ENCODE results near the gene PORCN. TPM values are rescaled to one million over a fixed set of nuclear protein-coding genes. Genes with fewer than 3 reads are reported as not detected.

Gene PORCN
- total and polyA plus RNA-seq, 2 donors (not counting 3 experiments of a cell fraction or from before 2014, with no cell fraction given), result 7.6 to 21.0 TPM

GRCh38 chrX:48515842-48516241 is 7.0 kb downstream of the PORCN start:
- FAIRE-seq (no peak), DNase-seq (ENCODE audit: low read depth, low spot score) (no peak)
- BruUV-seq (replicated peaks), result no TSS peak
- Histone ChIP-seq H3K79me2 (ENCODE audit: control insufficient read depth, insufficient read depth, low read length) (no peaks in the 10 kb centered on the region), H3K36me3 (ENCODE audit: control insufficient read depth in 2 of 2, extremely low read depth in 1 of 2, insufficient read depth in 2 of 2, low read length in 2 of 2) (peaks cover 0 to 5% of the 10 kb centered on the region in 2 experiments), H3K9me3 (replicated peaks; ENCODE audit: control insufficient read depth, insufficient read depth, low read length) (no peaks in the 10 kb centered on the region), H3K27ac (ENCODE audit: insufficient read depth, low read depth, low read length) (no peak overlapping the region), H3K4me2 (ENCODE audit: insufficient read depth, low read length) (no peak overlapping the region), H2AFZ (ENCODE audit: low read depth, low read length) (no peak overlapping the region), H3K9ac (replicated peaks; ENCODE audit: extremely low read depth, insufficient read depth, low read length) (no peak overlapping the region), H3K4me3 (replicated peaks in 1 of 3; ENCODE audit: insufficient read depth in 1 of 3, low read depth in 1 of 3, low read length in 3 of 3) (no peak overlapping the region), H3K27me3 (ENCODE audit: control insufficient read depth in 2 of 2, insufficient read depth in 2 of 2, low read length in 2 of 2) (no peaks in the 10 kb centered on the region), H3K9me1 (replicated peaks; ENCODE audit: control insufficient read depth, extremely low read depth, insufficient read depth, low read length) (no peaks in the 10 kb centered on the region), H4K20me1 (replicated peaks; ENCODE audit: control insufficient read depth, extremely low read depth, insufficient read depth, low read length) (no peaks in the 10 kb centered on the region), H3K4me1 (ENCODE audit: control insufficient read depth, extremely low read depth, insufficient read depth, low read length) (no peaks in the 10 kb centered on the region)
- dilution Hi-C loops (cut with MboI; ENCODE audit: extremely low pct_ligation_motif_present, low sequenced_read_pairs), result no loop called here
- TF ChIP-seq CTCF (IDR thresholded peaks at IDR 0.05; ENCODE audit: extremely low read depth in 1 of 2, insufficient read depth in 1 of 2, low read depth in 1 of 2, low read length in 2 of 2), result no peak
- no peak for TF ChIP-seq MYC (IDR thresholded peaks at IDR 0.05; ENCODE audit: low read depth, low read length)
- TF ChIP-seq MAX (IDR thresholded peaks at IDR 0.05; ENCODE audit: insufficient read depth, insufficient read length), result no peak
- no peak for TF ChIP-seq JUN (IDR thresholded peaks at IDR 0.05; ENCODE audit: borderline replicate concordance, insufficient read depth, insufficient read length, low read depth)
- TF ChIP-seq POLR2A (IDR thresholded peaks at IDR 0.05; ENCODE audit: low read depth, low read length), result no peak
- no peak for TF ChIP-seq EZH2 (IDR thresholded peaks at IDR 0.05; ENCODE audit: borderline replicate concordance, low read depth, low read length, severe bottlenecking)
- TF ChIP-seq GATA2 (IDR thresholded peaks at IDR 0.05; ENCODE audit: insufficient read depth, insufficient read length, low read depth, low read length), result no peak
- TF ChIP-seq POLR2AphosphoS5 (IDR thresholded peaks at IDR 0.05; ENCODE audit: insufficient read depth, low read depth, low read length), result no peak
- TF ChIP-seq FOS (IDR thresholded peaks at IDR 0.05; ENCODE audit: borderline replicate concordance, insufficient read depth, low read length), result no peak
- ChIA-PET POLR2A (no interaction called here), CTCF (no interaction called here)
- intact Hi-C loops (cut with micrococcal nuclease), result no loop called here
